Effector memory CD4-positive, alpha-beta T cell (primary cell): Measurements from ENCODE around the gene BTBD6.
"Not testable (repeated sequence)": the region's sequence is repeated elsewhere in the genome, so short reads cannot be mapped to it uniquely, and the experiment has no call there.

ENCODE experiments used
- DNase-seq, 3 donors: peaks; one replicate each; pipeline ENCODE4 v3.0.0-alpha.2; 2020
- H3K27ac ChIP-seq: 2 replicates; pipeline ENCODE4 v1.7.0; 2013; ENCODE audit warnings: mild to moderate bottlenecking, low read length, moderate library complexity; ENCODE audit not compliant: insufficient read depth, poor library complexity, severe bottlenecking
- H3K27me3 ChIP-seq: replicated peaks from 2 replicates; pipeline ENCODE4 v1.7.0; 2013; ENCODE audit warnings: mild to moderate bottlenecking, low read length; ENCODE audit not compliant: insufficient read depth, control insufficient read depth, poor library complexity, severe bottlenecking
- H3K36me3 ChIP-seq: 2 replicates; pipeline ENCODE4 v1.7.0; 2013; ENCODE audit warnings: mild to moderate bottlenecking, low read length, moderate library complexity; ENCODE audit not compliant: control insufficient read depth, insufficient read depth
- H3K4me1 ChIP-seq: 2 replicates; pipeline ENCODE4 v1.7.0; 2013; ENCODE audit warnings: low read length, mild to moderate bottlenecking; ENCODE audit not compliant: control insufficient read depth, insufficient read depth, poor library complexity, severe bottlenecking
- H3K4me3 ChIP-seq: 2 replicates; pipeline ENCODE4 v1.7.0; 2013; ENCODE audit warnings: low read length, low read depth, mild to moderate bottlenecking; ENCODE audit not compliant: insufficient read depth, poor library complexity, severe bottlenecking
- H3K9me3 ChIP-seq: 2 replicates; pipeline ENCODE4 v1.7.0; 2013; ENCODE audit warnings: mild to moderate bottlenecking, low read length, moderate library complexity; ENCODE audit not compliant: control insufficient read depth

BTBD6 gene

DNA sequence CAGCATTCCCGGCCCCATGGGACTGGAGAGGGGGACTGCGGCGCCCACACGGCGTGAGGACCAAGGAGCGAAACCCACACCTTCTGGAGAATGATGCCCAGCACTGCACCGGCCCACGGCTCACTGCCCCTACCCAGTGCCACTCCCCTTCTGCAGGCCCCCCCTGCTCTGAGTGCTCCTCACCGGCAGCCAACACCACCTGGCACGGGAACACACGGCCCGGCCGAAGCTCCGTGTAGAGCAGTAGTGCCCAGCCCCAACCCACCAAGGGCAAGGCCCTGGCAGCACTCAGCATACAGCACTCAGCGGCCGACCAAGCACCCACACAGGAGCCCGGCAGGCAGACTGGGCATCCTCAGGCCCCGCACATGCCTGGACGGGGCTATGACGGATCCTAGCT lies 13.4 kb downstream of the BTBD6 start:
- Histone ChIP-seq H3K4me3 (no peak overlapping the region), H3K9me3 (no peaks in the 10 kb centered on the region), H3K27me3 (no peaks in the 10 kb centered on the region), H3K4me1 (peaks cover 6% of the 10 kb centered on the region), H3K36me3 (no peaks in the 10 kb centered on the region), H3K27ac (no peak overlapping the region)
- no peak for DNase-seq

DNA sequence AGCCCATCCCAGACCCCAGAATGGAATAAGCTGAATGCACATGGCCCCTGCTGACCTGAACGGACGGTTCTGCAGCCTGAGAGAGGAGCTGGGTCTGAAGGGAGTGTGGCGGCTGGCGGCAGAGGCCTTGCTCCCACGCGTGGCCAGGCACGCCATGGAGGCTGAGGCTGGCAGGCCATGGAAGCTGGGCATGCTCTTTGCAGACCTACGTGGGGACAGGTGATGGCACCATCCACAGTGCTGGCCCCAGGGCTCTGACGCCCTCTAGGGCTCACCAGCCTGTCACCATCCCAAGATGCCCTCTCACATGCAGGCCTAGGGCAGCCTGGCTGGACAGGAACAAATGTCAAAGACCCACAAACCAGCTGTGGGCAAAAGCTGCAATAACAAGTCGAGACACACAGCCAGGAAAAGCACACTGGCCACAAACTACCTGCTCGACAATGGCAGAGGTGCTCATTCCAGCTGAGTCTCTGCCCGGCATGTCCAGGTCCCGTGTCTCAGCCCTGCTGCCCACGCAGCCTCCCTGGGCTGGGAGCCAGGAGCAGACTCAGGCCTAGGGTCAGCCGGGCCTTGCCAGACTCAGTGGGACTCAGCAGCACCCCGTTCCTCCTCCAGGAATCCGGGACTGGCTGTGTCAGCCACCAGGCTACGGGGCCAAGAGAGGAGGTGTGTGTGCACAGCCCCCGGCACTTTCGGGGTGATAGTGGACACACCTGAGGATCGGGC lies 19.7 kb downstream of the BTBD6 start:
- Histone ChIP-seq H3K27me3 (no peaks in the 10 kb centered on the region), H3K27ac (no peak overlapping the region), H3K4me1 (no peaks in the 10 kb centered on the region), H3K36me3 (no peaks in the 10 kb centered on the region), H3K4me3 (no peak overlapping the region), H3K9me3 (no peaks in the 10 kb centered on the region)
- DNase-seq = no peak

DNA sequence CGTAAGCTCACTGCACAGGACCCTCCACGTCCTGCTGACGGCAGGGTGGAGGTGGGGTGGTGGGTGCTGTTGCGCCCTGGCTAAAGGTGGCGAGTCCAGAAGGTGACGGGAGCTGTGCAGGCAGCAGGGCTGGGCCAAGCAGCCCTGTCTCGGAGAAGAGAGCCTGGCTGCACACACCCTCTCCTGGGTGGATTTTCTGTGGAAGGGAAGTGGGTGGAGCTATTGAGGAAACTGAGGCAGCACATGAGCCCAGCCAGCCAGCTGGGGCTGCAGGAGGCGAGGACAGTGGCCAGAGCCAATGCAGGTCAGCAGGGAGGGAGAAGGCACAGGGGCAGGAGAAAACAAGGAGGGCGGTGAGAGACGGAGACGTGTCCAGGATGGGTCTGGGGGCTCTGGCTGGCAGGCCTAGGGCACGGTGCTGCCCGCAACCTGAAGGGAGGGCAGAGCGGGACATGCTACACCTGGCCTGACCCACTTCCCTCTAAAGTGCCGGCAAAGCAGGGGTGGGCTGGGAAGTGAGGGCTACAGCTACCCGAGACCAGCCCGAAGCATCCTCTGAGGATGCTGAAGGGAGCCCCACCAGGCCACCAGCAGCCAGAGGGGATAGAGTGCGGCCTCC lies 20.5 kb downstream of the BTBD6 start:
- H3K9me3 ChIP-seq = no peaks in the 10 kb centered on the region
- no peaks in the 10 kb centered on the region for H3K36me3 ChIP-seq
- H3K4me1 ChIP-seq = no peaks in the 10 kb centered on the region
- no peak overlapping the region for H3K27ac ChIP-seq
- H3K27me3 ChIP-seq = no peaks in the 10 kb centered on the region
- no peak overlapping the region for H3K4me3 ChIP-seq
- no peak for DNase-seq

DNA sequence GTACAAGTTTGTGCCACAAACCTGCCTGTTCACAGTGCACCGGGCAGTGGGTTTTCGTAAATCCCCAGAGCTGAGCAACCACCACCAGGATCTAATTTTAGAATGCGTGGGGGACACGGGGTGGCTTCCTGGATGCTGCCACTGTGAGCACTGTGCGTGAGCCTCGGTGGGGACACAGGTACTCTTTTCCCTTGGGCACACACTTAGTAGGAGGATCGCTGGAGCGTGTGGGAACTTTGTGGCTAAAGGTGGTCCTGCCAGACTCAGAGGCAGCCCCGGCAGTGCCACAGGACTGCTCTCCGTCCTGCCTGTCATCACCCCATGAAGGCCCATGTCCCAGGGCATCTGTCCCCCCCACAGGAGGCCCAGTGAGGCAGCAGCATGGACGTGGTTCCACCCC lies 21.1 kb downstream of the BTBD6 start:
- no peaks in the 10 kb centered on the region for H3K27me3 ChIP-seq
- no peaks in the 10 kb centered on the region for H3K36me3 ChIP-seq
- no peaks in the 10 kb centered on the region for H3K4me1 ChIP-seq
- H3K9me3 ChIP-seq = no peaks in the 10 kb centered on the region
- H3K27ac ChIP-seq = no peak overlapping the region
- H3K4me3 ChIP-seq = no peak overlapping the region
- DNase-seq = no peak

GRCh38 chr14:105271224-105271890 lies 23.0 kb downstream of the BTBD6 start:
- Histone ChIP-seq H3K4me1 (no peaks in the 10 kb centered on the region), H3K27ac (no peak overlapping the region), H3K9me3 (no peaks in the 10 kb centered on the region), H3K36me3 (no peaks in the 10 kb centered on the region), H3K4me3 (no peak overlapping the region), H3K27me3 (no peaks in the 10 kb centered on the region)
- DNase-seq = no peak

GRCh38 chr14:105272623-105273022 lies 24.3 kb downstream of the BTBD6 start:
- H3K27me3 ChIP-seq = no peaks in the 10 kb centered on the region
- DNase-seq = no peak
- H3K4me1 ChIP-seq = no peaks in the 10 kb centered on the region
- H3K9me3 ChIP-seq = no peaks in the 10 kb centered on the region
- no peak overlapping the region for H3K4me3 ChIP-seq
- no peak overlapping the region for H3K27ac ChIP-seq
- H3K36me3 ChIP-seq = no peaks in the 10 kb centered on the region

DNA sequence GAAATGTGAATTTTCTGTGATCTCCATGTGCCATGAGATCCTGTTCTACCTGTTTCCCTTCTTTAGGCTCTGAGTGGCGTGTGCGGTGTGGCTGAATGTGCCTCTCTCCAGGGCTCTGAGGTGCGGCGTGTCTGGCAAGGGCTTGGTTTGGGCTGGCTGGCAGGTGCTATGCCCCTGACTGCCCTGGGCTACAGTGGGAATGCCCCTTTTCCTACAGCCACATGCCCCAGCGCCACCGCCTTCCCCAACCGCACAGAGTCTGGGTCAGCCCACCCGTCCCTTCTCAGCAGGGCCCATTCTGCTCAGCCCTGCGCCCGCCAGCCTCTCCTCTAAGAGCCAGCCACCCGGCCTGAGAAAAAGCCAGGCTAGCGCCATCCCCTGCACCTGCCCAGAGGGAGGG lies 24.7 kb downstream of the BTBD6 start:
- no peaks in the 10 kb centered on the region for H3K36me3 ChIP-seq
- no peak overlapping the region for H3K4me3 ChIP-seq
- no peak for DNase-seq
- no peaks in the 10 kb centered on the region for H3K27me3 ChIP-seq
- no peaks in the 10 kb centered on the region for H3K9me3 ChIP-seq
- no peak overlapping the region for H3K27ac ChIP-seq
- H3K4me1 ChIP-seq = no peaks in the 10 kb centered on the region

DNA sequence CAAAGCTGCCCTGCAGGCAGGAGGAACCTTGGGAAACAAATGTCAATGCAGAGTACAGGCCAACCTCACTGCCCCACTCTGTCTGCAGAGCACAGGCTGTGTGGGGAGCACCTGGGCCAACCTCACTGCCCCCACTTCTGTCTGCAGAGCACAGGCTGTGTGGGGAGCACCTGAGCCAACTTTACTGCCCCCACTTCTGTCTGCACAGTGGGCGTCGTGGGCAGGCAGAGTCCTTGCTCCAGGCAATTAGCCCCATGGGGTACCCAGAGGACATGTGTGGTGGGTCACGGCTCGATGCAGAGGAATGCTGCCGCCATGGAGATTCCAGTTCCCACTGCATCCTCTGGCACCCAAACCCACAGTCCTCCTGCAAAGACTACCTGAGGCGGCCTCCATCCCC lies 26.3 kb downstream of the BTBD6 start:
- Histone ChIP-seq H3K27ac (no peak overlapping the region), H3K4me3 (no peak overlapping the region), H3K4me1 (no peaks in the 10 kb centered on the region), H3K27me3 (no peaks in the 10 kb centered on the region), H3K36me3 (no peaks in the 10 kb centered on the region), H3K9me3 (no peaks in the 10 kb centered on the region)
- no peak for DNase-seq

GRCh38 chr14:105275267-105275946 lies 27.1 kb downstream of the BTBD6 start:
- H3K36me3 ChIP-seq = no peaks in the 10 kb centered on the region
- H3K27ac ChIP-seq = no peak overlapping the region
- H3K4me1 ChIP-seq = no peaks in the 10 kb centered on the region
- no peaks in the 10 kb centered on the region for H3K27me3 ChIP-seq
- no peak for DNase-seq
- no peaks in the 10 kb centered on the region for H3K9me3 ChIP-seq
- H3K4me3 ChIP-seq = no peak overlapping the region

DNA sequence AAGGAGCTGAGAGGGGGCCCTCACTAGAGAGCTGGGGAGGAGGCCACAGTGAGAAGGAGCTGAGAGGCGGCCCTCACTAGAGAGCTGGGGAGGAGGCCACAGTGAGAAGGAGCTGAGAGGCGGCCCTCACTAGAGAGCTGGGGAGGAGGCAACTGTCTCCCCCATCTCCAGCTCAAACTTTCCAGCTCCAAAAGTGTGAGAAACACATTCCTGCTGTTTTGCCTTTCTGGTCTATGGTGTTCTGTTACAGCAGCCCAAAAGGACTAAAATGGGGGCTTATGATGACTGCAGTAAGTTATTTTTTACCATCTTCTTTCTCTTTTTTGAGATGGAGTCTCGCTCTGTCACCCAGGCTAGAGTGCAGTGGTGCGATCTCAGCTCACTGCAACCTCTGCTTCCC lies 29.1 kb downstream of the BTBD6 start:
- not testable (repeated sequence) for H3K9me3 ChIP-seq, H3K36me3 ChIP-seq, H3K4me1 ChIP-seq, H3K27me3 ChIP-seq, H3K4me3 ChIP-seq, DNase-seq, H3K27ac ChIP-seq
